Uterus (tissue), 4 donors: ENCODE data around the gene SCFD2. TPM values are rescaled to one million over a fixed set of nuclear protein-coding genes. Genes with fewer than 3 reads are reported as not detected.
A peak's percentile ranks its signal among the peaks of the same experiment; 100 is the strongest.

ENCODE experiments used
- DNase-seq, 2 donors: peaks; one replicate each; pipeline ENCODE4 v3.0.0-alpha.2; 2019 to 2020
- H3K27ac ChIP-seq, 2 donors: fragments of 200-600 bp; sonication (generic); 1 replicate in 1 of 2; 2 replicates in 1 of 2; pipeline ENCODE4 v1.5.1; 2016 to 2018
- H3K27me3 ChIP-seq, 2 donors: fragments of 200-600 bp; sonication (generic); one replicate each; pipeline ENCODE4 v1.5.1; 2018 to 2019; ENCODE audit warnings: control low read depth in 1 of 2
- H3K36me3 ChIP-seq, 2 donors: fragments of 200-600 bp; sonication (generic); one replicate each; pipeline ENCODE4 v1.5.1; 2019; ENCODE audit warnings: control low read depth in 1 of 2
- H3K4me1 ChIP-seq, 2 donors: fragments of 200-600 bp; sonication (generic); one replicate each; pipeline ENCODE4 v1.5.1; 2018 to 2019; ENCODE audit warnings: control low read depth in 1 of 2
- H3K4me3 ChIP-seq, 2 donors: fragments of 200-600 bp; sonication (generic); 1 replicate in 1 of 2; 2 replicates in 1 of 2; pipeline ENCODE4 v1.5.1; 2018 to 2019; ENCODE audit warnings: mild to moderate bottlenecking in 1 of 2
- H3K9me3 ChIP-seq, 2 donors: fragments of 200-600 bp; sonication (generic); one replicate each; pipeline ENCODE4 v1.5.1; 2019; ENCODE audit warnings: control low read depth in 1 of 2
- POLR2A ChIP-seq, 2 donors: fragments of 450-650 bp; IDR thresholded peaks; one replicate each; pipeline ENCODE4 v1.6.1; 2016; ENCODE audit warnings: antibody characterized with exemption in 2 of 2, mild to moderate bottlenecking in 1 of 2, moderate library complexity in 1 of 2
- intact Hi-C: fragments of 100-400 bp; cut with DNase I; formaldehyde crosslinking; loops from one replicate; pipeline ENCODE4 v1.15.1; 2023; ENCODE audit warnings: low total_unique reads
- total RNA-seq, 4 donors: library from RNA; depleted of rRNA in 3 of 4; stranded (reverse); fragments of >200 nt in 3 of 4; gene quantifications; one replicate each; pipeline versions ENCODE4 v1.1.0 to v1.2.4, GENCODE V29; 2014 to 2023
- TF ChIP-seq, protein P1 (sequence below), 4 experiments: fragments of 200-600 bp in 2 of 4; fragments of 450-650 bp in 2 of 4; sonication (generic) in 2 of 4; IDR thresholded peaks; one replicate each; pipeline ENCODE4 v1.5.1; 2016 to 2019; ENCODE audit warnings: antibody characterized with exemption in 4 of 4, mild to moderate bottlenecking in 2 of 4, moderate library complexity in 1 of 4
- donor health status: DM: yes; HTN: yes; CAD: no.

The SCFD2 gene
- total RNA-seq, 4 donors from 2014 or later = 19.6 to 36.2 (median 24.5) TPM

DNA sequence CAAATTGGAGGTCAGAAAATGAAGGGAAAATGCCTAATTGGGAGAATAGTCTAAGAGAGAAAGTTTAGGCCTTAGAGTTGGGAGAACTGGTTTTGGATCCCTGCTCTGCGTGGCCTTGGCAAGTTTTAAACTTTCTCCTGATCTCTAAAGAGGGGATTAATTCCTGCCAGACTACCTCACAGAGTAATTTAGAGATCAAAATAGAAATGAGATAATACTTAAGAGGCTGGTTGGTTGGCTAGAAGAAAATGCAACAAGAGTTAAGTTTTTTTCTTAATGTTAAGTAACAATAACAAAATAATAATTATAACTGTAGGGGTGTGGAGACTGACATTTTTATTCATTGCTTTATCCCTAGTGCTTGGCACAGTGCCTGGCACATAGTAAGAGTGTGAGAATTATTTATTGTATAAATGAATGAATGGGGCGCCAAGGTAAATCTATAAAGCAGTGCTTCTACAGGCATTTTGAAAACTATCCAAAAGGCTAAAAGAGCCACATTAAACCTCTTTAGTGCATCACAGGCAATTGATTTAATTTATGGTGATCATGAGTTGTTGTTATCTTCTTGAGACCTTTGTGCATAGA lies 343.3 kb downstream of the SCFD2 start:
- intact Hi-C loops = no loop called here
- DNase-seq = peak in 1 of 2 donors; percentile 31
- H3K27ac ChIP-seq = peak overlapping the region; percentile 58 to 62
- peaks cover 0 to 16% of the 10 kb centered on the region in 2 donors for H3K4me1 ChIP-seq
- no peaks in the 10 kb centered on the region for H3K36me3 ChIP-seq
- H3K4me3 ChIP-seq = no peak overlapping the region
- no peaks in the 10 kb centered on the region for H3K9me3 ChIP-seq
- TF ChIP-seq, protein P1, sequence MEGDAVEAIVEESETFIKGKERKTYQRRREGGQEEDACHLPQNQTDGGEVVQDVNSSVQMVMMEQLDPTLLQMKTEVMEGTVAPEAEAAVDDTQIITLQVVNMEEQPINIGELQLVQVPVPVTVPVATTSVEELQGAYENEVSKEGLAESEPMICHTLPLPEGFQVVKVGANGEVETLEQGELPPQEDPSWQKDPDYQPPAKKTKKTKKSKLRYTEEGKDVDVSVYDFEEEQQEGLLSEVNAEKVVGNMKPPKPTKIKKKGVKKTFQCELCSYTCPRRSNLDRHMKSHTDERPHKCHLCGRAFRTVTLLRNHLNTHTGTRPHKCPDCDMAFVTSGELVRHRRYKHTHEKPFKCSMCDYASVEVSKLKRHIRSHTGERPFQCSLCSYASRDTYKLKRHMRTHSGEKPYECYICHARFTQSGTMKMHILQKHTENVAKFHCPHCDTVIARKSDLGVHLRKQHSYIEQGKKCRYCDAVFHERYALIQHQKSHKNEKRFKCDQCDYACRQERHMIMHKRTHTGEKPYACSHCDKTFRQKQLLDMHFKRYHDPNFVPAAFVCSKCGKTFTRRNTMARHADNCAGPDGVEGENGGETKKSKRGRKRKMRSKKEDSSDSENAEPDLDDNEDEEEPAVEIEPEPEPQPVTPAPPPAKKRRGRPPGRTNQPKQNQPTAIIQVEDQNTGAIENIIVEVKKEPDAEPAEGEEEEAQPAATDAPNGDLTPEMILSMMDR (IDR thresholded peaks at IDR 0.05) = no peak
- TF ChIP-seq POLR2A (IDR thresholded peaks at IDR 0.05) = no peak
- H3K27me3 ChIP-seq = no peaks in the 10 kb centered on the region

DNA sequence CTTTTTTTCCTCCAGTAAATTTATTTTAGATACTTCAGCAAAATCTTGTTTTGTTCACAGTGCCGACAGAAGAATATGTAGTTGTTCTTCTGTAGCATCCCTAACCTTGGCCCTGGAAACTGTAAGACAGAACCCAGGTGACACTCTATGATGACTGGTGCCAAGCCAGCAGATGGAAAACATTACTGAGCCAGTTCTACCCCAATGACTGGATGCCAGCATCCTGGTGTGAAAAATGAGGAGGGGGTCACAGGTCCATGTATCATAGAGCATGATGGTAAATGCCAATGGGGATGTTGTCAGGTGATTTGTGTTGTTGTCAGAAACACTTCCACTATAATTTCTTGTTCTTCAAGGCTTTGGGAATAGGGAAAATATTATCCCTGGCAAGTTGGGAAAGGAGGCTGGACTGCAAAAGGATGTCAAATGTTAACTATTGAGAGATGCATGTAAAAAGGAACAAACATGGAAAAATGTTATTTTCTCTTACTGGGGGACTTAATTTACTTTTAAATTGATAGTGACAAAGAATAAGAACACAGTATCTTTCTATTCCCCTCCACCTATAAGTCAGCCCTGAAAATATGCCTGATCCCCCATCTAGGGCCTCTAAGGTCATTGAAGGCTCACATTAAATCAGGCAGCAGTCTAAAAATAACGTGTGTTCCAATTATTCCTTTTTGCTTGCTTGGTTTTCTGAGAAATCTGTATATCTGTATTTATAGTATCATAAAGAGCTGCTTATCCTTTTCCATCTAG lies 343.9 kb downstream of the SCFD2 start:
- intact Hi-C loops = no loop called here
- no peak for DNase-seq
- no peaks in the 10 kb centered on the region for H3K27me3 ChIP-seq
- H3K4me3 ChIP-seq = no peak overlapping the region
- no peaks in the 10 kb centered on the region for H3K9me3 ChIP-seq
- TF ChIP-seq POLR2A (IDR thresholded peaks at IDR 0.05) = no peak
- TF ChIP-seq, protein P1 (IDR thresholded peaks at IDR 0.05) = no peak
- no peaks in the 10 kb centered on the region for H3K36me3 ChIP-seq
- H3K27ac ChIP-seq = peak overlapping the region; percentile 58 to 62
- H3K4me1 ChIP-seq = peaks cover 0 to 16% of the 10 kb centered on the region in 2 donors

DNA sequence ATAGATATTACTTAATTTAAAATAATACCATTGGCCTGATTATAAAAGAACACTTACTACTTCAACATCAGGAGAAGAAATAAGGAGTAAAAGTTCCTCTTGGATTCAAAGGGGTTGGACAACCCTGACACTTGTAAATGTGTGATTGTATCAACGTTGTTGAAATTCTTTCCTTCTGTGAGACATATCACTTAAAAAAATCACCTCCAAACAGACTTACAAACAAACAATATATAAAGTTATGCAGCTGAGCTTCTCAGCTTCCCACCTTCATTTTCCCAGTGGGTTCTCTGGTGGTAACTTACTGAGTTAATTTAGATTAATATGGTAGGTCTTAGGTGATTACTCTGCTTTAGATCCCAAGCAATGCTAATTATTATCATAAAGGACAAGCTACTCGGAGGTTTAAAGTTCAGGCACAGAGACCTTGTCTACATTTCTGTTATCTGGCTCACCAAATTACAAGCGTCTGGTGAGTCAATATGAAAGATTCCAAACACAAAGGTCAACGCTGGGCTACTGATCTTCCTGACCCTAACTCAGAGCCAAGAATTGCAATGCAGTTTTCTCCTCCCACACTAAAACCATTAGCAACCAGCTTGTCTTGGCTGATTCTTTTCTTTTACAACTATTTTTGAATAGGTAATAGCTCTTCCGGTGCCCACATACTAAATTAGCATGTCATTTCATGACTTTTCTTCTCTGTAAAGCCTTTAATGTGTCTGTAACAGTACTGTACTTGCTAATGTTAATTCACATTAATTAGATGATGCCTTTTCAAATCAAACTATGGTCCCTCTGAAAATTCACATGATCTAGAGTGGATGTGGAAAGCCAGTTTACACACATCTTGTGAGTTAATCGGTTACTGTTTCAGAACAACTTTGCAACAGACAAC lies 346.1 kb downstream of the SCFD2 start:
- no peak for TF ChIP-seq POLR2A (IDR thresholded peaks at IDR 0.05)
- TF ChIP-seq, protein P1 (IDR thresholded peaks at IDR 0.05) = no peak
- no peaks in the 10 kb centered on the region for H3K27me3 ChIP-seq
- intact Hi-C loops = loop anchor here (5.0 kb wide), 1 partner anchor 1213 kb away; no protein-coding TSS in a partner anchor
- H3K36me3 ChIP-seq = no peaks in the 10 kb centered on the region
- no peaks in the 10 kb centered on the region for H3K9me3 ChIP-seq
- peaks cover 0 to 16% of the 10 kb centered on the region in 2 donors for H3K4me1 ChIP-seq
- peak overlapping the region; percentile 22 to 58 for H3K27ac ChIP-seq
- peak in 1 of 2 donors; percentile 28 for DNase-seq
- no peak overlapping the region for H3K4me3 ChIP-seq

DNA sequence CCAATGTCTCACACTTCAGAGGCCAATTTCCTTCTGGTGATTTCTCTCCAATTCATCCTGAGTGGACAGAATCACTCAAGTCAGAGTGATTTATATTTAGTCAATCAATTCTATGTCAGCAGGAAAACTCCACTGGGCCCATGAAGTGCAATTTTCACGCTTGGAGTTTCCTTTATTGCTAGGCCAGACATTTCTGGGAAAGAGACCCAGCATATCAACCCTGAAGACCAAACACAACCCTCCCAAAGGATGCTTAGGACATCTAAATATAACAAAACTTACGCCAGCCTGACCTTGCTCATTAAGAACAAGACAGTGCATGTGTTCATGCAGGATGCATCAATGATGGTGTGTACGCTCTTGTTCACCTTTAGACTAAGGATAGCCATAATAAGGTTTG lies 347.4 kb downstream of the SCFD2 start:
- no peaks in the 10 kb centered on the region for H3K36me3 ChIP-seq
- H3K27me3 ChIP-seq = no peaks in the 10 kb centered on the region
- intact Hi-C loops = loop anchor here (5.0 kb wide), 1 partner anchor 1214 kb away; no protein-coding TSS in a partner anchor
- DNase-seq = no peak
- peaks cover 0 to 16% of the 10 kb centered on the region in 2 donors for H3K4me1 ChIP-seq
- no peak for TF ChIP-seq POLR2A (IDR thresholded peaks at IDR 0.05)
- TF ChIP-seq, protein P1 (IDR thresholded peaks at IDR 0.05) = no peak
- H3K4me3 ChIP-seq = no peak overlapping the region
- no peaks in the 10 kb centered on the region for H3K9me3 ChIP-seq
- H3K27ac ChIP-seq = no peak overlapping the region
